ENCODE data around the gene OR2Y1.
"Not testable (repeated sequence)": the region's sequence is repeated elsewhere in the genome, so short reads cannot be mapped to it uniquely, and the experiment has no call there.

The OR2Y1 gene

GRCh38 chr5:180739958-180740357, at the start of gene OR2Y1:
OR2Y1 (minus strand) TSS chr5:180740058; CDS start chr5:180740058, 0 bp downstream.
- Histone ChIP-seq H3K4me1 (ENCODE audit: insufficient read depth, insufficient read length) (no peaks in the 10 kb centered on the region), H3K9me3 (ENCODE audit: insufficient read depth, low read length) (no peaks in the 10 kb centered on the region), H3K4me3 (ENCODE audit: insufficient read length, low read depth) (no peak within 1 kb of the TSS), H3K9ac (ENCODE audit: insufficient read length, low read depth) (no peak within 1 kb of the TSS), H3K36me3 (ENCODE audit: insufficient read depth, insufficient read length, low read length) (no peaks in the 10 kb centered on the region), H3K27me3 (ENCODE audit: insufficient read depth, insufficient read length) (no peaks in the 10 kb centered on the region)
- TF ChIP-seq SUZ12 (IDR thresholded peaks at IDR 0.05; ENCODE audit: extremely low read depth, insufficient read depth, insufficient read length): no peak
- TF ChIP-seq YY1 (IDR thresholded peaks at IDR 0.05; ENCODE audit: insufficient read depth, insufficient read length): no peak
- no peak for TF ChIP-seq ZNF274 (IDR thresholded peaks at IDR 0.05; ENCODE audit: low read depth, low read length)
- DNase-seq (ENCODE audit: low read depth, low spot score): no peak

- not testable (repeated sequence) for H3K4me3 ChIP-seq (ENCODE audit: insufficient read length, low read depth); H3K9ac ChIP-seq (ENCODE audit: insufficient read length, low read depth); H3K27me3 ChIP-seq (ENCODE audit: insufficient read depth, insufficient read length); H3K9me3 ChIP-seq (ENCODE audit: insufficient read depth, low read length); DNase-seq (ENCODE audit: low read depth, low spot score)
- peaks cover 40% of the 10 kb centered on the region for H3K36me3 ChIP-seq (ENCODE audit: insufficient read depth, insufficient read length, low read length)
- H3K4me1 ChIP-seq (ENCODE audit: insufficient read depth, insufficient read length): peaks cover 23% of the 10 kb centered on the region
These were observed 49.0 kb upstream of the OR2Y1 start for GRCh38 chr5:180788651-180789410.

GRCh38 chr5:180787711-180788431, 48.0 kb upstream of the OR2Y1 start:
- H3K36me3 ChIP-seq (ENCODE audit: insufficient read depth, insufficient read length, low read length): peaks cover 38% of the 10 kb centered on the region
- no peaks in the 10 kb centered on the region for H3K27me3 ChIP-seq (ENCODE audit: insufficient read depth, insufficient read length)
- peak overlapping the region; percentile 32 for H3K9ac ChIP-seq (ENCODE audit: insufficient read length, low read depth)
- no peak for DNase-seq (ENCODE audit: low read depth, low spot score)
- H3K9me3 ChIP-seq (ENCODE audit: insufficient read depth, low read length): no peaks in the 10 kb centered on the region
- no peak for TF ChIP-seq YY1 (IDR thresholded peaks at IDR 0.05; ENCODE audit: insufficient read depth, insufficient read length)
- no peak for TF ChIP-seq SUZ12 (IDR thresholded peaks at IDR 0.05; ENCODE audit: extremely low read depth, insufficient read depth, insufficient read length)
- TF ChIP-seq ZNF274 (IDR thresholded peaks at IDR 0.05; ENCODE audit: low read depth, low read length): no peak
- H3K4me3 ChIP-seq (ENCODE audit: insufficient read length, low read depth): no peak overlapping the region
- H3K4me1 ChIP-seq (ENCODE audit: insufficient read depth, insufficient read length): peaks cover 23% of the 10 kb centered on the region

- TF ChIP-seq SUZ12 (IDR thresholded peaks at IDR 0.05; ENCODE audit: extremely low read depth, insufficient read depth, insufficient read length) (no peak), ZNF274 (IDR thresholded peaks at IDR 0.05; ENCODE audit: low read depth, low read length) (no peak), YY1 (IDR thresholded peaks at IDR 0.05; ENCODE audit: insufficient read depth, insufficient read length) (no peak)
- Histone ChIP-seq H3K9ac (ENCODE audit: insufficient read length, low read depth) (peak overlapping the region; percentile 61), H3K36me3 (ENCODE audit: insufficient read depth, insufficient read length, low read length) (peaks cover 27% of the 10 kb centered on the region), H3K4me1 (ENCODE audit: insufficient read depth, insufficient read length) (peaks cover 23% of the 10 kb centered on the region), H3K9me3 (ENCODE audit: insufficient read depth, low read length) (no peaks in the 10 kb centered on the region), H3K4me3 (ENCODE audit: insufficient read length, low read depth) (no peak overlapping the region), H3K27me3 (ENCODE audit: insufficient read depth, insufficient read length) (no peaks in the 10 kb centered on the region)
- DNase-seq (ENCODE audit: low read depth, low spot score): no peak
These were observed 46.9 kb upstream of the OR2Y1 start for GRCh38 chr5:180786531-180787398.

- peaks cover 21% of the 10 kb centered on the region for H3K4me1 ChIP-seq (ENCODE audit: insufficient read depth, insufficient read length)
- no peaks in the 10 kb centered on the region for H3K9me3 ChIP-seq (ENCODE audit: insufficient read depth, low read length)
- TF ChIP-seq SUZ12 (IDR thresholded peaks at IDR 0.05; ENCODE audit: extremely low read depth, insufficient read depth, insufficient read length) (no peak), YY1 (IDR thresholded peaks at IDR 0.05; ENCODE audit: insufficient read depth, insufficient read length) (no peak), ZNF274 (IDR thresholded peaks at IDR 0.05; ENCODE audit: low read depth, low read length) (no peak)
- no peak overlapping the region for H3K4me3 ChIP-seq (ENCODE audit: insufficient read length, low read depth)
- DNase-seq (ENCODE audit: low read depth, low spot score): peak; percentile 58
- H3K27me3 ChIP-seq (ENCODE audit: insufficient read depth, insufficient read length): no peaks in the 10 kb centered on the region
- peaks cover 17% of the 10 kb centered on the region for H3K36me3 ChIP-seq (ENCODE audit: insufficient read depth, insufficient read length, low read length)
- H3K9ac ChIP-seq (ENCODE audit: insufficient read length, low read depth): peak overlapping the region; percentile 61
These were observed 46.0 kb upstream of the OR2Y1 start for GRCh38 chr5:180785794-180786221.

- no peaks in the 10 kb centered on the region for H3K27me3 ChIP-seq (ENCODE audit: insufficient read depth, insufficient read length)
- no peak for TF ChIP-seq ZNF274 (IDR thresholded peaks at IDR 0.05; ENCODE audit: low read depth, low read length)
- no peak for TF ChIP-seq SUZ12 (IDR thresholded peaks at IDR 0.05; ENCODE audit: extremely low read depth, insufficient read depth, insufficient read length)
- TF ChIP-seq YY1 (IDR thresholded peaks at IDR 0.05; ENCODE audit: insufficient read depth, insufficient read length): no peak
- H3K9me3 ChIP-seq (ENCODE audit: insufficient read depth, low read length): no peaks in the 10 kb centered on the region
- H3K36me3 ChIP-seq (ENCODE audit: insufficient read depth, insufficient read length, low read length): peaks cover 13% of the 10 kb centered on the region
- peak overlapping the region; percentile 68 for H3K9ac ChIP-seq (ENCODE audit: insufficient read length, low read depth)
- H3K4me3 ChIP-seq (ENCODE audit: insufficient read length, low read depth): no peak overlapping the region
- DNase-seq (ENCODE audit: low read depth, low spot score): no peak
- peaks cover 17% of the 10 kb centered on the region for H3K4me1 ChIP-seq (ENCODE audit: insufficient read depth, insufficient read length)
These were observed 45.4 kb upstream of the OR2Y1 start for GRCh38 chr5:180785121-180785781.
